HG02943 (cell line): ENCODE data around the gene FYCO1.

Experiments
- ATAC-seq: cut with Tn5 transposase; IDR thresholded peaks from one replicate; pipeline ENCODE4 v1.9.1; 2021; ENCODE audit warnings: mild to moderate bottlenecking, low read depth, moderate library complexity; ENCODE audit not compliant: unreplicated experiment

The FYCO1 gene

GRCh38 chr3:45922950-45923590, 72.6 kb downstream of the FYCO1 start:
- ATAC-seq: no peak

GRCh38 chr3:45922039-45922326, 73.6 kb downstream of the FYCO1 start:
- no peak for ATAC-seq

- ATAC-seq: no peak
These were observed 74.2 kb downstream of the FYCO1 start for GRCh38 chr3:45921158-45922038.

DNA sequence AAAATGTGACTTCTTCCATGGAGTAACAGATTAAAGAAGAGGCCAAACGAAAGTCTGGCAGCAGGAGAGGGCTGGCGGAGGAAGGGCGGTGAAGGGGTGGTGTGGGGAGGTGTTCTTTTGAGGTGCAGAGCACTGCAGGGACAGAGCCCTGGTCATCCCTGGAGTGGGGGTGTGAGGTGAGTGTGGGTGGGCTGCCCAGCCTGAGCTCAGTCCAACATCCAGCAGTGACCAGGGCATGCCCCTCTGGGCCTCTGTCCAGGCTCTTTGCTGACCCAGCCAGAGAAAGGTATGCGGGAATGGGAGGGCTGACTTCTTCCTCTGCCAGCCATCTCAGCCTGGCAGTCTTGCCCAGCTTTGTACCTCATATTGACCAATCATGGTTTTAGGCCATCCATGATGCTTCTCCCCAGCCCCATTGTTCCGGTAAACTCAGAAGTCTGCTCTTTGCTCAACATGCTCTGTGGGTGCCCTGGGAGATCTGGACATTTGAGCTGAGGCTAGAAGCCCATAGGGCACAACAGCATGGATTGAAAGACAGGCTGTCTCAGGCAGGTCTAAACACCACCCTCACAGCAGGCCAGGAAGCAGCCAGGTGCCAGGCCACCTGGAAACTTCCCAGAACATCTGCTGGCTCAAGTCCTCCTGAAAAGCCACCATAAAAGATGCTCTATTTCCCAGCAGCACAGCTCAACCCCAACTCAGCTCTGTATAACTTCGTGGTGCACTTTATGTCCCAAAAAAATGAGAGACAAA, 78.3 kb downstream of the FYCO1 start:
- ATAC-seq: no peak

GRCh38 chr3:45915518-45916231, 79.9 kb downstream of the FYCO1 start:
- ATAC-seq: peak; percentile 88

- ATAC-seq: no peak
These were observed 80.6 kb downstream of the FYCO1 start for GRCh38 chr3:45915059-45915439.

- no peak for ATAC-seq
These were observed 81.1 kb downstream of the FYCO1 start for GRCh38 chr3:45914362-45915058.

DNA sequence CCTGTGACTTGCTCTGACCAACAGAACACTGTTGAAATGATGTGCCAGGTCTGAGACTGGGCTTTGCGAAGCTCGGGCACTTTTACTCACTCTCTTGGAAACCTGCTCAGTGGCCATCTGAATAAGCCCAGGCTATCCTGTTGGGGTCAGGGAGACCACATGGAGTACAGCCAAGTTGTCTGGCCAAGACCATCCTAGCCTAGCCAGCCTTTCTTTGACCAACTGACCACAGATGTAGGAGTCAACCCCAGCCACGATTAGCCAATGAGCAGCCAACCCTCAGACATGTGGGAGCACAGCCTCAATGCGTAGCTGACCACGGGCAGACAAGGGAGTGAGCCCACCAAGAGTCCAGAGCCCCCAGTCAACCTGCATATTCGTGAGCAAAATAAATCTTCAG, 83.2 kb downstream of the FYCO1 start:
- ATAC-seq: no peak

GRCh38 chr3:45911511-45912226, 84.0 kb downstream of the FYCO1 start:
- ATAC-seq: no peak

DNA sequence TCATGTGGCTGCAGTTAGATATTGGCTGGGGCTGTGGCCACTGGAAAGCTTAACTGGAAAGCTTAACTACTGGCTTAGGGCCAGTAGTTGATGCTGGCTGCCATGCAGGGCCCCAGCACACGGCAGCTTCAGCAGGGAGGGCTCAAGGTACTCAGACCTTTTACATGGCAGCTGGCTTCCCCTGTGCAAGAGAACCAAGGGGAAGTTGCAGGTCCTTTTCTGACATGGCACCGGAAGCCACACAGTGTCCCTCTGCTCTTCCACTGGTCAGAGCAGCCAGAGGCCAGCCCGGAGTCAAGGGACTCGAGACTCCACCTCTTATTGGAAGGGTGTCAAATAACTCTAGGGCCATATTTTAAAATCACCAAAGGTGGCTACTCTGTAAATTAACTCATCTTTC, 84.7 kb downstream of the FYCO1 start:
- ATAC-seq: no peak

- no peak for ATAC-seq
These were observed 86.1 kb downstream of the FYCO1 start for GRCh38 chr3:45909542-45909941.

- no peak for ATAC-seq
These were observed 86.9 kb downstream of the FYCO1 start for GRCh38 chr3:45908761-45909160.

- ATAC-seq: no peak
These were observed 87.6 kb downstream of the FYCO1 start for GRCh38 chr3:45907769-45908705.

GRCh38 chr3:45906681-45907407, 88.8 kb downstream of the FYCO1 start:
- ATAC-seq: no peak

DNA sequence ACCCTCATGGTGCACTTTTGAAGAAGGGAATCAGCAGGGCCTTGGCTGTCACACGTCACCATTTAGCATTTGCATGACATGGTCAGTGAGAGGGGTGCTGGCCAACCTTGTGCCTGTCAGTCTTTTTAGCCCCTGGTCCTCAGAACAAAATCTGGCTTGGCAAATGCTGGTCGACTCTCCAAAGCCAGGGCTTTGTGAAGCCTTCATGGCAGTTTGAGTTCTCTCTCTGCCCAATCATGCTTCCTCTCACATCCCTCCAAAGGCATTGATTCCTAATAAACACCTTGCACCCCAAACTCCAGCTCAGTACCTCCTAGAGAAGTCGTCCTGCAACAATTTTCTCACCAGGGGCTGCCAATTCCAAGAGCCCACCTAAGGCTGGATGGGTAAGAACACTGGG, 89.9 kb downstream of the FYCO1 start:
- no peak for ATAC-seq

DNA sequence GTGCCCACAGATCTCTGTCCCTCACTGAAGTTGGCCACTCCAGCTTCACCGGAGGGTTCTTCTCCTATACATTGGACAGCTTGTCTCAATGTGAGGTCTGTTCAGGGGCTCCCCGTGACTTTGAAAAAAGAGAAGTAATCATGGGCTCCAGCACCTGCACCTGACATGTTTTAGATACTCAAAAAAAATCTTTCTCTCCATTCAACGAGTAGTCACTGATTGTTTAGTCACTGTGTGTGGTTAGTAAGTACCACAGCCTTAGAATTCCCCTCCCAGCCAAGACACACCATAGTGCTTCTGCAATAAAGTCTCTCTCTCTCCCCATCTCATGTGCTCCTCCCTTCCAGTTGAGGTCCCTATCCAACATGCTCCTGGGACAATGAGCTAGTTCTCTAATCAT, 90.7 kb downstream of the FYCO1 start:
- ATAC-seq: no peak

DNA sequence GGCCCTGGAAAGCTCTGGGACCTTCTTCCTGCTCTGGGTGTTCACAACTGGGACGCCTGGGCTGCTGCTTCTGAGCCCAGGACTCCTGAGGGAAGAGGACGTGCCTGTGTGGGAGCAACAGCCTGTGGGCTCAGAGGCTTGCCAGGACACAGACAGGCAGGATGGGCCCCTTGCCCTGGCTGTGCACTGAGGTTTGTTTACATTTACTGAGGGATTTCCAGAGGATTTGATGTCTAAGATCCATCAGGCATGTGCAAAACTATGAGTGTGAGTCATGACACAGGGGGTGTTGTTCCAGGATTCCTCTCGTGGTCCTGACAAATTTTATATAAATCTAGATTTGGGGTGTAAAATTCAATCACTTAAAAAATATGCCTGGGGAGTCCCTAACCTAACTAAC, 98.7 kb downstream of the FYCO1 start:
- no peak for ATAC-seq
